Medulla oblongata (tissue), 1 donor: ENCODE results near the gene COLGALT1.
"Not testable (repeated sequence)": the region's sequence is repeated elsewhere in the genome, so short reads cannot be mapped to it uniquely, and the experiment has no call there.

ENCODE experiments used
- DNase-seq: peaks from one replicate; pipeline ENCODE4 v3.0.0-alpha.2; 2015; ENCODE audit errors: extremely low spot score

Gene COLGALT1

DNA sequence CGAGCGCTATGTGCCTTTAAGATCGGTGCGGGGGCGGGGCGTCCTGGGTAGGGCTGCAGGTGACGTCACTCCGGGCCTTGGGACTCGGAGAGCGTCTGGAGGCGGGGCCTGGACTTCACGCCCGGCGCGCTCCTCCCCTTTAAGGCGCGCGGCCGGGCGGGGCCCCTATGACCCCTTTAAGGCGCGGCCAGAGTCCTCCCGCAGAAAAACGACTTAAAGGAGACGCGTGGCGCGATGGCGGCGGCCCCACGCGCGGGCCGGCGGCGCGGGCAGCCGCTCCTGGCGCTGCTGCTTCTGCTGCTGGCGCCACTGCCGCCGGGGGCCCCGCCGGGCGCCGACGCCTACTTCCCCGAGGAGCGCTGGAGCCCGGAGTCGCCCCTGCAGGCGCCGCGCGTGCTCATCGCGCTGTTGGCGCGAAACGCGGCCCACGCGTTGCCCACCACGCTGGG is at the start of gene COLGALT1:
COLGALT1 (plus strand) TSS at position 170 of the 449 bp plus-strand sequence; CDS start at position 235, 65 bp downstream.
- DNase-seq = peak; percentile 99

DNA sequence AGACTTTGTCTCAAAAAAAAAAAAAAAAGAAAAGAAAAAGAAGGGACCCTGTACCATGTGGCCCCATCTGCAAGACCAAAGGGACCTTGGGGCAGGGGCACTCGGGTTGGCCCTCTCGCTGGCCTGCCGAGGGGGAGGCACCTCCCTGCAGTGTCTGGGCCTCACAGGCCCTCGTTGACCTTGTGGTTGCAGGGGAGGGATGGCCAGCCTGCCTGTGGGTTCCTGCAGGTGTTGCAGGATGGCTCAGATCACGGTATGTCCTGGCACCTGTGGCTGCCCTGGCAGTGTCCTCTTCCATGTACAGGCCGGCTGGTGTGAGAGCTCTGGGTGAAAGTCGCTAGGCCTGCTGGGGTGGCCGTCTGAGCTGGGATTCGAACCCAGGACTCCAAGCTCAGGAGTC is 48.7 kb upstream of the COLGALT1 start:
- DNase-seq = no peak

DNA sequence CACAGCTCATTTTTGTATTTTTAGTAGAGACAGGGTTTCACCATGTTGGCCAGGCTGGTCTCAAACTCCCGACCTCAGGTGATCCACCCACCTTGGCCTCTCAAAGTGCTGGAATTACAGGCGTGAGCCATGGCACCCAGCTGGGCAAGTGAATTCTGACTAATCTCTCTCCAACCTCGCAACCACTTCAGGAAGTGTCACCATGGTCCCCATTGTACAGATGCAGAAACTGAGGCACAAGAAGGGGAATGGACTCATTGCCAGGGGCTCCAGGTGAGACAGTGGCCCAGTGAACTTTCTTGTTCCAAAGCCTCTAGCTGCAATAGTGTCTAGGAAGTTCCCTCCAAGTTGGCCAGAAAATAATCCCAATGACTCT is 46.9 kb upstream of the COLGALT1 start:
- not testable (repeated sequence) for DNase-seq

DNA sequence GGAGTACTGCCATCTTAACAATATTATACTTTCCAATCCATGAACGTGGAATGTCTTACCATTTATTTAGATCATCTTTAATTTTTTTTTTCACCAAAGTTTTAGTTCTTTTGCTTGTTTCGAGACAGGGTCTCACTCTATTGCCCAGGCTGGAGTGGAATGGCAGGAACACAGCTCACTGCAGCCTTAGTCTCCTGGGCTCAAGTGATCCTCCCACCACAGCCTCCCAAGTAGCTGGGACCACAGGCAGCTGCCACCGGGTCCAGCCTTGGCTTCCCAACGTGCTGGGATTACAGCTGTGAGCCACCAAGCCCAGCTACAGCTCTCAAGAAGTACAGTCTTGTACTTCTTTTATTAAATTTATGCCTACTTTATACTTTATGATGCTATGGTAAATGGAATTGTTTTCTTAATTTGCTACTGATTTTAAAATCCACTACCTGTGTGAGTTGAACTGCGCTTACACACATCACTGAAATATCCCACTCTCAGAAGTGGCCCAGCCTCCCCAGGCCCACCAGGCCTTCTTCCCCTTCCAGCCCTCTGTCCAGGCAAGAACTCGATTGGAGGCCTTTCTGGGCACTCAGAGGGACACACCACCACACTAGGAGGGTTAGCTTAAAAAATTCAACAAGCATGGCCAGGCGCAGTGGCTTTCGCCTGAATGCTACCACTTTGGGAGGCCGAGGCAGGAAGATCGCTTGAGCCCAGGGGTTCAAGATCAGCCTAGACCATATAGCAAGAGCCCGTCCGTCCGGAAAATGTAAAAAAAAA is 45.0 kb upstream of the COLGALT1 start:
- no peak for DNase-seq

DNA sequence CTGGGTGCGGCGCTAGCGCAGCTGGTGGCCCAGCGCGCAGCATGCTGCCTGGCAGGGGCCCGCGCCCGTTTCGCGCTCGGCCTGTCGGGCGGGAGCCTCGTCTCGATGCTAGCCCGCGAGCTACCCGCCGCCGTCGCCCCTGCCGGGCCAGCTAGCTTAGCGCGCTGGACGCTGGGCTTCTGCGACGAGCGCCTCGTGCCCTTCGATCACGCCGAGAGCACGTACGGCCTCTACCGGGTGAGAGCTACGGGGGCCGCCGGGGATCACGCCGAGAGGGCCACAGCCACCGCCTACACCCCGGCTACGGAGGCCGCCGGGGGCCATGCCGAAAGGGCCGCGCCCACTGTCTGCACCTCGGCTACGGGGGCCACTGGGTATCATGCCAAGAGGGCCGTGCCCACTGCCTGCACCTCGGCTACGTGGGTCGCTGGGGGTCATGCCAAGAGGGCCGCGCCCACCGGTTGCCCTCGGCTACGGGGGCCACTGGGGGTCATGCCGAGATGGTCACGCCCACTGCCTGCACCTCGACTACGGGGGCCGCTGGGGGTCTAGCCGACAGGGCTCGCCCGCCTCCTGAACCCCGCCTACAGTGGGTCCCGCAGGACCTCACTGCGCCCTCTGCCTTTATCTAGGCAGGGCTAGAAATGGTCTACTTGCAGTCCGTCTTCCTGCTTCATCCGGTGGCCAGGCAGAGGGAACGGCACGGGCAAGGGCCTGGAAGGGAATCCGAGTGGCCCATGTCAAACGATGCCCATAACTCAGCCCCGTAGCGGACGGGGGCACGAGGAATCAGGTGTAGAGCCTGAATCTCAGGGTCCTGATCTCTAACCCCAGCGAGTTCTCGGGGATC is 43.5 kb upstream of the COLGALT1 start:
- DNase-seq = peak; percentile 86

DNA sequence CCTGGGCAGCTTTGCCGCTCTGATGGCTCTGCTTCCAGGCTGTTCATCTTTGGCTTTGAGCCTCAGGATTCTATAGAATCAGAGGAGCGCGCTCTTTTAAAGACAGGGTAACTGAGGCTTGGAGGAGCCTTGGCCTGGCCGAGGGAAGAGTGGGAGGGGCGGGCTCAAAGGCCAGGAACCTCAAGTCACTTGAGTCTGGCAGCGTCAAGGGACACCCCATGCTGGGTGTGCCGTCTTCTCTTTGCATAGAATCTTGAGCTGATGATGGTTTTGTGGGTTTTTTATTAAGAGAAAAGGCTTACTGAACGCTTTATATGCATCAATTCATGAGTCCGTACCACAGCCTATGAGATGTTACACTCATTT is 42.9 kb upstream of the COLGALT1 start:
- DNase-seq = no peak

DNA sequence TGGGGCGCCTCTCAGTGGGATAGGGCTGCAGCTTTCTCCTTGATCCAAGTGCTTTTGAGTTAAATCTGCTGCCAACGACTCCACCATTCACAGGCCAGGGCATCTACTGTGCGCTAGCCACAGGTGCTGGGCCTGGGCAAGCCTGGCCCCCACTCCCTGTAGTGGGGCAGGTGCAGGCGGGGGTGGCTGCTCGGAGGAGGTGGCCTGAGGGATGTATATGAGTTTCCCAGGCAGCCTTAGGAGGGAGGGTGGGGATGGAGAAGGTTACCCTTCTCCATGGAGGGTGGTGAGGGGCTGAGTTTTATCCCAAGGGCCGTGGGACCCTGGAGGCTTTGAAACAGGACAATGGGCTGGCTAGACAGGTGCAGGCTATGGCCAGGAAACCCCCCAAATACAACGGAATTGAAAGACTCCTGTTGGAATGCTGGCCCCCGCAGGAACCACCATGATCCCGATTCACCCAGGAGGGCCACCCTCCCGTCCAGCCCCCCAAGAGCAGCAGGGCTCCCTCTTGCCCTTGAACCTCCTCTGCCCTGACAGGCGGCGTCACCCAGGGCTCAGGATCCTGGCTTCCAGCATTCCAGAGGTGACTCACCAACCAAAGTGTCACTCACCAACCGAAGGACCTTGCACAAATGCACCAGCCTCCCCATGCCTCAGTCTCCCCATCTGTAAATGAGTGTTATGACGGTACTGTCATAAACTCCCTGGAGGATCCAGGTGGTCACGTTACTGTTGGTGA is 39.9 kb upstream of the COLGALT1 start:
- DNase-seq = no peak

DNA sequence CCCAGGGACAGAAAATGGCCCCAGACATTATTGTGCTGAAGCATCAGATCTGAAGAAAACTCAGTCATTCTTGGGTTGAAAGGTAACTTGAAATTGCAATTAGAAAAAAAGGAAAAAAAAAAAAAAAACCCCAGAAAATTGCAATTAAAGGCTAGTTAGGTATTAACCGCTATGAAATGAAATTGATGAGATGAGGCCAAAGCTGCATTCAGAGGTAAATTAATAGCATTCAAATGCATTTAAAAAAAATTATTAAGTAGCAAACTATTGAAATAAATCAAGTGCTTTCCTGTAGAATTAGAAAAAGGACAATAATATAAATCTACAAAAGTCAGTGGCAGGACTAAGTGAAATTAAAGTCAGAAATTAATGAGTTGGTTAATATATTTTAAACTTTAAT is 37.6 kb upstream of the COLGALT1 start:
- no peak for DNase-seq

DNA sequence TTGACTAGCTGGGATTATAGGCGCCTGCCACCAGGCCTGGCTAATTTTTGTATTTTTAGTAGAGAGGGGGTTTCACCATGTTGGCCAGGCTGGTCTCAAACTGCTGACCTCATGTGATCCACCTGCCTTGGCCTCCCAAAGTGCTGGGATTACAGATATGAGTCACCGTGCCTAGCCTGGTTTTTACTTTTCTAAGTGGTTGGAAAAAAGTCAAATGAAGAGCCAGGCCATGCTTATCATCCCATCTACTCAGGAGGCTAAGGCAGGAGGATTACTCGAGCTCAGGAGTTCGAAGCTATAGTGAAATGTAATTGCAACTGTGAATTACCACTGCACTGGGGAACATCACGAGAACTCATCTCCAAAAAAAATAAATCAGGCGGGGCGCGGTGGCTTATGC is 36.8 kb upstream of the COLGALT1 start:
- DNase-seq = not testable (repeated sequence)

DNA sequence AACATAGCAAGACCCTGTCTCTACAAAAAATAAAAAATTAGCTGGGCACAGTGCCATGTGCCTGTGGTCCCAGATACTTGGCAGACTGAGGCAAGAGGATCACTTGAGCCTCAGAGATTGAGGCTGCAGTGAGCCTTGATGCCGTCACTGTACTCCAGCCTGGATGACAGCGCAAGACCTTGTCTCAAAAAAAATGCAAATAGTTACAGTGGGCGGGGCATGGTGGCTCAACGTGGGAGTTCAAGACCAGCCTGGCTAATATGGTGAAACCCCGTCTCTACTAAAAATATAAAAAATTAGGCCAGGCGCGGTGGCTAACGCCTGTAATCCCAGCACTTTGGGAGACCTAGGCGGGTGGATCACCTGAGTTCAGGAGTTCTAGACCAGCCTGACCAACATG is 35.5 kb upstream of the COLGALT1 start:
- no peak for DNase-seq

DNA sequence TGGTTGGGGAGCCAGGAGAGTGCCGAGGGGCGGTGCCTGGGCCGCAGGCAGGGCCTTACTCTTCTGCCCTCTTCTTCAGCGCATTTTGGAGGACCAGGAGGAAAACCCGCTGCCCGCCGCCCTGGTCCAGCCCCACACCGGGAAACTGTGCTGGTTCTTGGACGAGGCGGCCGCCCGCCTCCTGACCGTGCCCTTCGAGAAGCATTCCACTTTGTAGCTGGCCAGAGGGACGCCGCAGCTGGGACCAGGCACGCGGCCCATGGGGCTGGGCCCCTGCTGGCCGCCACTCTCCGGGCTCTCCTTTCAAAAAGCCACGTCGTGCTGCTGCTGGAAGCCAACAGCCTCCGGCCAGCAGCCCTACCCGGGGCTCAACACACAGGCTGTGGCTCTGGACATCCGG is 34.6 kb upstream of the COLGALT1 start:
- no peak for DNase-seq

DNA sequence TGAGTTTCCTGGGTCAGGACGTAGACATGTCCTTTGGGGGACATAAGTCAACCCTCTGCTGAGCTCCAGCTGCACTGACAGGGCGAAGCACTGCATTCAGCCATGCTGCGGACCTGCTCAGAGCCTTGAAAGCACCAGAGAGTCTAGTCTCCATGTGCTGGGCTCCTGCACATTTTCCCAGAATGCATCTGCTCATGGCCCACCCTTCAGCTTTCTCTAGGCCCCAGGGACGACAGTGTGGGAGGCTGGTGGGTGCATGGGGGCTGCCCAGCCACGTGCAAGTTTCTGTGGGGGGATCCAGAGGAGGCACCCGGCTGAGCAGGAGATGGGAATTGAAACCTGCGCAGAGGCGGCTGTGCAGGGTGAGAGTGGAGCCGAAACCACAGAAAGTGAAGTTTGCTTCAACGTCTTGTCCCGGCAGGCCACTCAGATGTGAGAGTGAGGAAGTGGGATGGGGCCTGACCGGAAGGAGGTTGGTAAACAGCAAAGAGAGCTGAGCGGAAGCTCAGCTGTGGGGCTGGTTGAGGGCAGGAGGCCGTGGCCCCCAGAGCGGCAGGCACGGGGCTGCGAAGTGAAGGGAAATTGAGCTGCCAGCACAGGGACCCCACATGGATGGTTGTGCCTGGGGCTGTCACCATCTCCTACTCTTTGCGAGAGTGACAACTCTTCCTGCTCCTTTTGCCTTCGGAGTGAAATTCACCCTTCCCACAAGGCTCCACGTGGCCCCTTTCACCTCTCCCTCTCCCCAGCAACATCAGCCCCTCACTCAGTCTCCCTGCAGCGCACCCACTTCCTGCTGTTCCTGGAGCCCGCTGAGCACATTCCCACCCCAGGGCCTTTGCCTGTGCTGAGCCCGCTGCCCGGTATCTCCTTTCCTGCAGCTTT is 32.2 kb upstream of the COLGALT1 start:
- peak; percentile 81 for DNase-seq

DNA sequence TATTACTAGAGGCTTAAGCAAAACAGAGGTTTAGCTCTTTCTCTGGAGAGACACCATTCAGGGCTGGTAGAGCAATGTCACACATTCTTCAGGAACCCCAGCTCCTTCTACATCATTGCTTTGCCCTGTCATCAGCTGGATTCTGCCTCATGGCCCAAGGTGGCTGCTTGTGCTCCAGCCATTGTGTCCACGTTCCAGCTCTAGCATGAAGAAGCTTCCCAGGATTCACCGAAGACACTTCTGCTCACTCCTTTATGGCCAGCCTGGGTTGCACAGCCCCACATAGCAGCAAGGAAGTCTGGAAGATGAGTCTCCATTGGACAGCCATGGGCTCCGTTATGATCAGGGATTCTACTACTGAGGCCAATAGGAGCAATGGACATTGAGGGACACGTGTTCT is 30.8 kb upstream of the COLGALT1 start:
- DNase-seq = no peak

DNA sequence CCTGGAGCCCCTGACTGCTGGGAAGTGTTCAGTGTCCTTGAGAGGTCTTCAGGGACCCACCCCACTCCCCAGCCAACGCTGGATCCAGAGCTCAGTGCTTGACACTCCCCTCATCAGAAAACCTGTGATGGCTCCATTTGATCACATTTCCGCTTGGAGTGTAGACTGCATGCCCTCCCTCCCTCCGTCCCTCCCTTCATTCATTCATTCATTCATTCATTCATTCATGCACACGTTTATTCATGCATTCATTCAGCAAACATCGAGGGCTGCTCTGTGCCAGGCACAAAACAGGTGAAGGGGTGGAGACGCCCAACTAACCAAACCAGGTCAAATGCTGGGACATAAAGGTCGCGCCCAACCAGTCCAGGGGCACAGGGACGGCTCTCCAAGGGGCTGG is 30.3 kb upstream of the COLGALT1 start:
- no peak for DNase-seq

DNA sequence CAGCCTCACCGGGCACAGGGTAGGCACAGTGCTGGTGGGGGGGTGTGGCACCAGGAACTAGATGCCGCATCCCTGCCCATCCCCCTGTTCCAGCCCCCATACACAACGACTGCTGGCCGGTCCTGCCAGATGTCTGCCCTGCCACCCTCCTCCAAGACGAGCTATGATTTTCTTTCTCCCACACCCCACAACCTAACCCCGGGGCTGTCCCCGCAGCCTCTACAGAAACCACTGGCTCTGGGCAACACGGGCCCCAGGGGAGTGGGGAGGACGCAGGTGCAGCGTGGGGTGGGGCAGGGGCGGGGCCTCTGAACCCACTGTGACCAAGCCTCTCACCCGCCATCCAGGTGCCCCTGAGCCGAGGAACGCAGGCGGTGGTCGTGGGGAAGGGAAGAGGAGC is 28.5 kb upstream of the COLGALT1 start:
- no peak for DNase-seq

DNA sequence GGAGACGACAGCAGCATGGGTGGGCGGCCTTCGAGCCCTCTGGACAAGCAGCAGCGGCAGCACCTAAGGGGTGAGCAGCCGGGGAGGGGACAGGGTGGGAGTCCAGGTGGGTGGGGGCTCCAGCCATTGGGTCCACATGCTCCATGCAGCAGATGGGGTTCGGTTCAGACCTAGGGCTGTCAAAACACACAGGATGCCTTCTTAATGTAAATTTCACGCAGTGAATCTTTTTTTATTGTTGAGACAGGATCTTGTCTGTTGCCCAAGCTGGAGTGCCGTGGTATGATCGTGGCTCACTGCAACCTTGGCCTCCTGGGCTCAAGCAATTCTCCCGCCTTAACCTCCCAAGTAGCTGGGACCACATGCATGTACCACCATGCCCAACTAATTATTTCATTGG is 28.1 kb upstream of the COLGALT1 start:
- DNase-seq = no peak

DNA sequence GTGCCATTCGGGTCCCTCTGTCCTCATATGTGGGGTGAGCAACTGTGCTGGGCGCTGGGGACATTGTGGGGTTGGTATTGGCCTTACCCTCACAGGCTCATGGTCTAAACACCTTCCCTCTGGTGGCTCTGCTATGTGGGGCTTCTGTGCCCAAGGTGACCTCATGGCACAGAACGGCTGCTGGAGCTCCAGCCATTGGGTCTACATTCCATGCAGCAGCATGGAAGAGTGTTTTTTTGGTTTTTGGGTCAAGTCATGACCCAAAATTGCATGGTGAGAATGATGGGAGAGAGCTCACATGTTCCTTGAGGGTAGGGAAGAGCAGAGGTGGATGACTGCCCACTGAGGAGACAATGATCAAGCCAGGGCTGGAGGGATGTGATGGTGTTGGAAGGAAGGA is 26.8 kb upstream of the COLGALT1 start:
- DNase-seq = no peak

DNA sequence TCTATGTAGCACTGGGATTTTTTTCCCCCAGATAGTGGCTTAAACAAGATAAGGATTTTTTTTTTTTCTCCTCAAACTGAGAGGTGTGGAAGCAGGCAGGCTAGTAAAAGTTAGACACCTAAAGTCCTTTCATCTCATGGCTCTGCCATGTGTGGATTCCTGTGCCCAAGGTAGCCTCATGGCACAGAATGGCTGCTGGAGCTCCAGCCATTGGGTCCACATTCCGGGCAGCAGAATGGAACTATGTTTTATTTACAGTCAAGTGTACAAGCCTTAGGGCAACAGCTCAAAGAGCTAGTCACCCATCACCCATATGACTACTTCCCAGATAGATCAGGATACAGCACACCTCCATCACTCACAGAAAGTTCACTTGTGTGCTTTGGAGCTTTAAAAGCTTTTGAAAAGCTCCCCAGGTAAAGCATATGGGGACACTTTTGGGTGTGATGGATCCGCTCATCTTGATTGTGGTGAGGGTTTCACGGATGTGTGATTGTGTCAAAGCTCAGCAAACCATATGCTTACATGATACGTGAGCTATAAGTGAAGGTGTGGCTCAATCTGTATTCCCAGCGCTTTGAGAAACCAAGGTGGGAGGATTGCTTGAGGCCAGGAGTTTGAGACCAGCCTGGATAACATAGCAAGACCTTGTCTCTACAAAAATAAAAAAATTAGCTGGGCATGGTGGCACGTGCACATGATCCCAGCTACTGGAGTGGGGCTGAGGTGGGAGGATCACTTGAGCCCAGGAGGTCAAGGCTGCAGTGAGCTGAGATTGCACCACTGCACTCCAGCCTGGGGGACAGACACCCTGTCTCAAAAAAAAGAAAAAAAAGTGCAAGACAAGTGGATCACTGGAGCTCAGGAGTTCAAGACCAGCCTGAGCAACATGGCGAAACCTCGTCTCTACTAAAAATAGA is 25.9 kb upstream of the COLGALT1 start:
- DNase-seq = no peak

DNA sequence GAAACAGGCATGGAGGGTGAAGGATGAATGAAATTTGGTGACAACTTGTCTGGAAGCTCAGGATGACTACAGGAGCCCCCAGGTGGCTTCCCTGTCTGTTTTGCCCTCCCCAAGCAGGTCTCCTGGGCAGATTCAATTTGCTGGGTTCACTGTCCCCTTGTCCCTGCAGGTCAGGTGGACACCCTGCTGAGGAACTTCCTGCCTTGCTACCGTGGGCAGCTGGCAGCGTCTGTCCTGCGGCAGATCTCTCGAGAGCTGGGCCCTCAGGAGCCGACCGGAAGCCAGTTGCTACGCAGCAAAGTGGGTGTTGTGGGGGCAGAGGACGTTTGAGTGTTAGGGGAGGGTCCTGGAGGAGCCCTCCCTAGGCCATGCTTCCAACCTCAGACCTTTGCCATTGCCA is 24.9 kb upstream of the COLGALT1 start:
- DNase-seq = no peak

DNA sequence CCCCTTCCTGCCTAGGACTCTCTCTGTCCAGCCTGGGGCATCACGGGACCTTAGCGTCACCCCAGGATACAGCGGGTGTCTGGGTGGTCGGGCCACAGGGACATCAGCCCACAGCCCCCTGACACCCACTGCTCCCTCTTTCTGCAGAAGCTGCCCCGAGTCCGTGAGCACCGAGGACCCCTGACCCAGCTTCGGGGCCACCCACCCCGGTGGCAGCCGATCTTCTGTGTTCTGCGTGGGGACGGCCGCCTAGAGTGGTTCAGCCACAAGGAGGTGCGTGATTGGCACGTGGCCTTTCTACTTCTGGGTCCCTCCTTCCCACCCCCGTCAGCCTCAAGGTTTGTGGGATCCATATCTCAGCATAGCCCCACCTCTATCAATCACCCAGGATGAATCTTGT is 23.3 kb upstream of the COLGALT1 start:
- no peak for DNase-seq
